Effector CD4-positive, alpha-beta T cell (primary cell): ENCODE measurements around the gene TBC1D1.

Experiments
- DNase-seq: peaks from one replicate; pipeline ENCODE4 v3.0.0-alpha.2; 2020

TBC1D1 gene

GRCh38 chr4:38084877-38085711, 194.2 kb downstream of the TBC1D1 start:
- no peak for DNase-seq

GRCh38 chr4:38085751-38086150, 194.9 kb downstream of the TBC1D1 start:
- DNase-seq = no peak

GRCh38 chr4:38086151-38086848, 195.4 kb downstream of the TBC1D1 start:
- no peak for DNase-seq

- DNase-seq = no peak
Observed at GRCh38 chr4:38086849-38087226, 196.0 kb downstream of the TBC1D1 start.

- DNase-seq = no peak
Observed at GRCh38 chr4:38088321-38088720, 197.4 kb downstream of the TBC1D1 start.

- DNase-seq = no peak
Observed at GRCh38 chr4:38089961-38090360, 199.1 kb downstream of the TBC1D1 start.

- no peak for DNase-seq
Observed at GRCh38 chr4:38090455-38091246, 199.8 kb downstream of the TBC1D1 start.

GRCh38 chr4:38091636-38092035, 200.8 kb downstream of the TBC1D1 start:
- no peak for DNase-seq

- no peak for DNase-seq
Observed at GRCh38 chr4:38092701-38093100, 201.8 kb downstream of the TBC1D1 start.

GRCh38 chr4:38094419-38094818, 203.5 kb downstream of the TBC1D1 start:
- DNase-seq = no peak

- DNase-seq = no peak
Observed at GRCh38 chr4:38095691-38096090, 204.8 kb downstream of the TBC1D1 start.

- no peak for DNase-seq
Observed at GRCh38 chr4:38097818-38098217, 206.9 kb downstream of the TBC1D1 start.

GRCh38 chr4:38099020-38099600, 208.2 kb downstream of the TBC1D1 start:
- DNase-seq = no peak

GRCh38 chr4:38099908-38100407, 209.1 kb downstream of the TBC1D1 start:
- no peak for DNase-seq

GRCh38 chr4:38100474-38101255, 209.8 kb downstream of the TBC1D1 start:
- DNase-seq = no peak

- DNase-seq = no peak
Observed at GRCh38 chr4:38101563-38101962, 210.7 kb downstream of the TBC1D1 start.

GRCh38 chr4:38102957-38103588, 212.2 kb downstream of the TBC1D1 start:
- no peak for DNase-seq

- DNase-seq = no peak
Observed at GRCh38 chr4:38105475-38106220, 214.8 kb downstream of the TBC1D1 start.

- DNase-seq = no peak
Observed at GRCh38 chr4:38106311-38106710, 215.4 kb downstream of the TBC1D1 start.

GRCh38 chr4:38106886-38107514, 216.1 kb downstream of the TBC1D1 start:
- DNase-seq = no peak
